H1 (cell line): ENCODE measurements around the gene MROH2A. TPM values are rescaled to one million over a fixed set of nuclear protein-coding genes. Genes with fewer than 3 reads are reported as not detected.

Experiments
- ASH2L ChIP-seq: fragments of 200-600, 300-600 bp; sonication (generic); IDR thresholded peaks from one replicate; pipeline ENCODE4 v1.7.1; 2017; ENCODE audit warnings: low read length
- CHD7 ChIP-seq: fragments of 300-600 bp; sonication (generic); IDR thresholded peaks from 2 replicates; pipeline ENCODE4 v1.7.1; 2012; ENCODE audit warnings: low read length, moderate library complexity, mild to moderate bottlenecking, inconsistent platforms; ENCODE audit not compliant: insufficient replicate concordance
- CREB1 ChIP-seq: IDR thresholded peaks from 2 replicates; pipeline ENCODE4 v1.6.1; 2012; ENCODE audit warnings: inconsistent platforms
- E2F6 ChIP-seq: IDR thresholded peaks from 2 replicates; pipeline ENCODE4 v1.6.1; 2012; ENCODE audit warnings: inconsistent platforms
- MAX ChIP-seq: IDR thresholded peaks from 2 replicates; pipeline ENCODE4 v1.6.1; 2012; ENCODE audit warnings: inconsistent platforms
- POLR2AphosphoS5 ChIP-seq: IDR thresholded peaks from 2 replicates; pipeline ENCODE4 v1.6.1; 2011; ENCODE audit warnings: low read depth, low read length
- RNF2 ChIP-seq: fragments of 200-900, 300-1000 bp; sonication (generic); IDR thresholded peaks from 2 replicates; pipeline ENCODE4 v1.7.1; 2016; ENCODE audit warnings: borderline replicate concordance, low read depth, mild to moderate bottlenecking, antibody characterized with exemption, low read length; ENCODE audit not compliant: poor library complexity, severe bottlenecking; ENCODE audit errors: missing control alignments
- SRF ChIP-seq: IDR thresholded peaks from 2 replicates; pipeline ENCODE4 v1.6.1; 2011; ENCODE audit warnings: mild to moderate bottlenecking, low read depth, low read length, moderate library complexity
- TCF12 ChIP-seq: IDR thresholded peaks from 2 replicates; pipeline ENCODE4 v1.6.1; 2011; ENCODE audit warnings: low read depth, mild to moderate bottlenecking, low read length
- polyA plus RNA-seq, 7 experiments: library from polyadenylated mRNA; depleted of rRNA in 3 of 7; stranded (reverse) in 5 of 7; unstranded in 2 of 7; fragments of >200 nt in 5 of 7; fragments of 200-250 nt in 2 of 7; gene quantifications; 1 replicate in 5 of 7; 2 replicates in 1 of 7; 4 replicates in 1 of 7; pipeline versions ENCODE4 v1.2.1 to v1.2.3, GENCODE V29; 2011 to 2013; ENCODE audit warnings: missing spikeins in 2 of 7, mixed read lengths in 2 of 7
- total RNA-seq: library from RNA; stranded (reverse); fragmentation: NEBNext Ultra II Directional; extraction: Animal tissue kit (Norgen Biotek cat#: 25700); gene quantifications from 2 replicates; pipeline ENCODE4 v1.2.1, GENCODE V29; 2021

MROH2A gene
- total and polyA plus RNA-seq, 2 of the 8 experiments (the other 6 are each of a cell fraction or from before 2014, with no cell fraction given), result not detected

GRCh38 chr2:233764761-233765160 lies 13.4 kb upstream of the MROH2A start (continued):
- TF ChIP-seq CHD7 (no peak), SRF (no peak), CREB1 (no peak), POLR2AphosphoS5 (no peak), RNF2 (no peak), ASH2L (no peak), TCF12 (no peak), E2F6 (no peak), MAX (no peak)
